ENCODE data around the gene TSPAN33. TPM values are rescaled to one million over a fixed set of nuclear protein-coding genes. Genes with fewer than 3 reads are reported as not detected.
"Not testable (repeated sequence)": the region's sequence is repeated elsewhere in the genome, so short reads cannot be mapped to it uniquely, and the experiment has no call there.

Gene TSPAN33
- 0.37 TPM for polyA plus RNA-seq (2013, experiment 1 of 2; ENCODE audit: insufficient read length)
- 0.45 TPM for polyA plus RNA-seq (2013, experiment 2 of 2; ENCODE audit: insufficient read length)

DNA sequence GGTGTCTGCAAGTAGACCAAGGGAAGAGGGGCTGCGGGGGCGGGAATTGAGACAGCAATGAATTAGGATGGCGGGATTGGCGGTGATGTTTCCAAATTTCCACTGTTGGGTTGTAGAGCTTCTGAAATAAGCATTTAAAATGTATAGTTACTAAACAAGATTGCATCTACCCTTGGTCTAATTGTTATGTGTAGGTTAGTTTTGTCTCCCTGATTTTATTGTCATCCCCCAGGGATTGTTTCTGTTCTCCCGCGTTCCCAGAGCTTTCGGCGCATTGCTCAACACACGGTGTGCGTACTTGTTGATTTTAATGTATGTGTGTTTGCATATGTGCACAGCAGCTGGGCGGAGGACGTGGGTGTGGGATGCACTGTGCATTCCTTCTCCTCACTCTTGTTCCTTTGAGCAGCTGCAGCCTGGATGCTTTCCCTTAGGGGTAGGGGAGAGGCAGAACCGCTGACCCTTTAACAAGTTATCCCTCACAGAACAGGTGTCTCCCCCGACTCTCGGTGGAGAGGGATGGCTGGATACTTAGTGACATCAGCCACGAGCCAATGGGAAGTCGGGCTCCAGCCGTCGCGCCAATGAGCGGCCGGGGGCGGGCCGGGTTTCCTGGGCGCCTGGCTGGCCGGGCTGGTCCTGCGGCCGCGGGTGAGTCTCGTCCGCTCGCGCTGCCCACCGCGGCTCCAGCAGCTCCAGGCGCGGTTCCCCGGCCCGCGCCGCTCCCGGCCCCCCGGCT is at the start of gene TSPAN33:
Gene TSPAN33, plus strand, starts transcription at position 613 of the 739 bp plus-strand sequence. CDS start 274 bp downstream, outside the sequence.
- peak; percentile 51 for DNase-seq

DNA sequence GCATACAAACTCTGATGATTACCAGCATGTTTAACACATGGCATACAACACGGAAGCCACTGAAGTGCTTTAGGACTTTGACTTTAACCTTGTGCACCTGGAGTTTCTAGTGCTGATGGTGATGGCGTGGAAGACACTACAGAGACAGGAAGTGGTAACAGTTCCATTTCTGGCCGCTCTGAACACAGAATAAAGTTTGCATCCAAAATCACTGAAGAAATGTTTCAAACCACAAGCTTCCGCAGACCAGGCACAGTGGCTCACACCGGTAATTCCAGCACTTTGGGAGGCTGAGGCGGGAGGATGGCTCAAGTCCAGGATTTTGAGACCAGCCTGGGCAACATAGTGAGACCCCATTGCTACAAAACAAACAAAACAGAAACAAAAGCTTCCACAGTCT is 49.2 kb upstream of the TSPAN33 start:
- no peak for DNase-seq

- DNase-seq, result no peak
These were observed 46.0 kb upstream of the TSPAN33 start for GRCh38 chr7:129098409-129099084.

DNA sequence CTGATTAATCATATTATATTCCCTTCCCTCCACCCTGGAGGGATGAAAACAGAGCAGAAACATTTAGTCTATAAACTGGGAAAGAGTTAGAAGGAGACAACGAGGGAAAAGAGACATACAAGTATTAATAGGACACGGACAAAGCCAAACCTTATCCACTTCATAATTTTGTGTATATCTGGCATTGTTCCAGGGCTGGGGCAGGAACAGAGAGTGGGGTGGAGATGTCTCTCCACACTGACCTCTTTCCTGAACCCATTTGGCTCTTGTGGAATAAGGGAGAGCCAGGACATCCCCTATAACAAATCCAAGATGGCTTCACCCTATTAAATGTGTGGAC is 43.7 kb upstream of the TSPAN33 start:
- no peak for DNase-seq

DNA sequence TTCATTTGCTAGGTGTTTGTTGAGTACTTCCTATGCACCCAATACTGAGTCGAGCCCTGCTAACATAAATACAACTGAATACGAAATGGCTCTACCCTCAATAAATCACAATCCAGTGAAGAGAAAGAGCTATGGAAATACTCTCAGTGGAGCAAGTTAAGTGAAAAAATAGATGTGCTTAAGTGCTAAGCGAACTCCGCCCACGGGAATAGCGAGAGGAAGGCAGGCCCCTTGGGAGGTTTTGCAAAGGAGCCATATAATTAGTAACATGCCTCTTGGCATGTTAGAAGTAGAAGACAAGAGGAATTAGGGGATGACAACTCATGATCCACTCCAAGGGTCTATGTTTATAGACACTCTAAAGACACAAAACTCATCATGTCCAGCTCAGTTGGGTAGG is 42.8 kb upstream of the TSPAN33 start:
- peak; percentile 12 for DNase-seq

GRCh38 chr7:129103561-129104324 is 40.8 kb upstream of the TSPAN33 start:
- DNase-seq, result no peak

- DNase-seq, result no peak
These were observed 35.9 kb upstream of the TSPAN33 start for GRCh38 chr7:129108581-129108980.

DNA sequence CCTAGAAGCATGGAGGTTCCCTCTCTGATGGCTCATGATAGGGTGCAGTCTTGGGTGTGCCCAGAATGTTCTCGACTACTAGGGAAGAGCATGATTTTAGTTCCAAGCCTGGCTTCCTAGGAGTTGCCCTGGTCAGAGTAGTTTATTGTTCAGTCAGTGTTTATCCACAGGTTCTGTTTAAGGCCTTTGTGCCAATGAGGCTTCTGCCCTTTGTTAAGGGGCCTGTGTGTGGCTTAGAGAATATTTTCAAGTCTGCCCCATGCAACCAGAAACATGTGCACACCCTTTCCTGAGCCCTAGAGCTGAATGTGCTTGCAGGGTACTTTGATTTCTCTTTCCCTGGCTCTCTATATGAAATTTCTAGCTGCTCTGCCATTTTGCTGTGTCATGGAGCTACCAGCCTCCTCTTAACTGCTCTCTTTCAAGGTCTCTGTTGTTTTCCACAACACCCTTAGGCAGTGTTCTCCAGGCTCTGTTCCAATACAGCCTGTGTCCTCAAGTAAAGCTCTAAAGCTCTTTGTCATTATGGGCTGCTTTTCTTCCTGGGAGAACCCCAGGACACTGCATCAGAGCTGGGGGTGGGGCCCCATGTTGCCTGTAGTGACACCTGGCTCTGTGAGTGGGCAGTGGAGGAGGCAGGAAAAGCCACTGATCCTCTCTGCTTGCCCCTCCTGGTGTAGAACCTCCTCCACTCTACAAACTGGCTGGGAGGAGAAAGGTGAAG is 34.1 kb upstream of the TSPAN33 start:
- DNase-seq, result no peak

GRCh38 chr7:129110982-129111376 is 33.5 kb upstream of the TSPAN33 start:
- no peak for DNase-seq

DNA sequence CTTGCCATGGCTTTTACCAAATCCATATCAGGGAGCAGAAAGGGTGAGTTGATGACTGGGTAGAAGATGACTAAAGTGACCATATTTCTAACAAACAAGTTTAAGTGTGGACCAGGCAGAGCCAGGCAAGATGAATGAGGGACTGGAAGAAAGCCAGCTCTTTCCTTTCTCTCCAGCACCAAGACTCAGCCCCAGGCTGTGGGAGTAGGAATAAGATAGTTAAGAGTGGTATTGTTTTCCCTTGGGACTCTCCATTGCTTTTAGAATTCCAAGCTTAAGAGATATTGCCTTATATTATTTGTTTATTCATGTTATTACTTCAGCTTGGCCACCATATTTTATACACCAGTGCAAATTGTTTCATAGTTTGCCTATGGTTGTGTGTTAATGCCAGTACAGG is 28.8 kb upstream of the TSPAN33 start:
- no peak for DNase-seq

DNA sequence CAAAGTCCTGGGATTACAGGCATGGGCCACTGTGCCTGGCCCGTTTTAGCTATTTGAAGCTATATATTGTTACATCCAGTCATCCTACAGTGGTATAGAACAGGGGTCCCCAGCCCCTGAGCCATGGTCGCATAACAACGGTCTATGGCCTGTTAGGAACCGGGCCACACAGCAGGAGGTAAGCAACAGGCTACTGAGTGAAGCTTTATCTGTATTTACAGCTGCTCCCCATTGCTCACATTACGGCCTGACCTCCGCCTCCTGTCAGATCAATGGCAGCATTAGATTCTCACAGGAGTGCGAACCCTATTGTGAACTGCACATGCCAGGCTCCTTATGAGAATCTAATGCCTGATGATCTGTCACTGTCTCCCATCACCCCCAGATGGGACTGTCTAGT is 26.3 kb upstream of the TSPAN33 start:
- DNase-seq, result no peak

GRCh38 chr7:129118976-129119375 is 25.5 kb upstream of the TSPAN33 start:
- DNase-seq, result no peak

GRCh38 chr7:129121501-129122077 is 22.9 kb upstream of the TSPAN33 start:
- DNase-seq, result not testable (repeated sequence)

DNA sequence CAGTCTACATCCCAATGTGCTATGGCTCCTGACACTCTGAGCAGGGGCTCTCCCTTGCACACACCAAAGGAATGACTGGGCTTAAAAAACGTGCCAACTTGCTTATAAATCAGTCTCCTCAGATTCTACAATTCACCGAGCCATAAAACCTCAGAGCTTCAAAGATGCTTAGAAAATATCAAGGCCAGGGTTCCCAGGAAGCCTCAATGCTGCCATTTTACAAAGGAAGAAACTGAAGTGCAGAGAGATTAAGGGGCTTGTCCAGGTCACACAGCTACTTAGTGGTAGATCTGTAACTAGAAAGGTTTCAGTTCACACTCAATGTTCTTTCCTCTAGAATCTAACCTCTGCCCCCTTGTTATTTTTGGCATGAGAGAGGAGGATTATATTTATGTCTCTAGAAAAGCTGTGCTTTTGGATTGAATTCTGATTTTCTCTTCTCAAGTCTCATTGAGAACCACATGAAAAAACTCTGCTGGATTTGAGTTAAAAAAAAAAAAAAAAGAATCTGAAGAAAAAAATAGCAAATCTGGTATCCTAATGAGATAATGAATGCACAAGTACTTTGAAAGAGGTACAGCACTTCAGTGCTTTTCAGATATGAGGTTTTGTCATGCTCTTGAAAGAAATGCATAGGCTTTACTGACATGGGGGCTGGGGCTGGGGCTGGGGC is 22.3 kb upstream of the TSPAN33 start:
- no peak for DNase-seq

DNA sequence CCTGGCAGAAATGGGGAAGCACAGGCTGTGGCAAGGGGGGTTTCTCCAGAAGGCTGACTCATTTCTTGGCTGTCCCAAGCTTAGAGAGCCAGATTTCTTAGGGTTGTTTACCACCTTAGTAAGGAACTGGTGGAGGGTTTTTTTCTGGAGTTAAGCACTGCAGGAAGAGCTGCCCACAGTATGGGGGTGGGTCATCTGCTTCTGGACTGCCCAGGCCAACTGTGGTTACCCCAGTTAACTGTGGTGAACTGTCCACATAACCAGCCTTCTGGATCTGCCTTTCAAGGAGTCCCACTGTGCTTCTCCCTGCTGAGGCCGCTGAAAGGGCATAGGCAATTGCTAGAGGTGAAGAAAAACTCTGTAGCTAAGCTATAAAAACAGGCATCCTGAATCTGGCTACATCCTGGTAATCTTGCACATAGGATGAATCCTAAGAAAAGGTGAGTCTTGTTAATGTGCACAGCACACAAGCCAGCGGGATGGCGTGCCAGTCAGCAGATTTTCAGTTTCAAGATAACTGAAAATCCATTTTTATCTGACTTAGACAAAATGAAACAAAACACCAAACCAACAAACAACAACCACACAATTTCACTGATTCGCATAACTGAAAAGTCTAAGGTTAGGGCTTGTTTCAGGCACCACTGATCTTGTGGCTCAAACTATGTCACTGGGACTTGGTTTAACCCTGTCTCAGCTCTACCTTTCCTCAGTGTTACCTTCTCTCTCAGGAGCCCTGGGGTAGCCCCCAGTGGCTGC is 21.6 kb upstream of the TSPAN33 start:
- no peak for DNase-seq

DNA sequence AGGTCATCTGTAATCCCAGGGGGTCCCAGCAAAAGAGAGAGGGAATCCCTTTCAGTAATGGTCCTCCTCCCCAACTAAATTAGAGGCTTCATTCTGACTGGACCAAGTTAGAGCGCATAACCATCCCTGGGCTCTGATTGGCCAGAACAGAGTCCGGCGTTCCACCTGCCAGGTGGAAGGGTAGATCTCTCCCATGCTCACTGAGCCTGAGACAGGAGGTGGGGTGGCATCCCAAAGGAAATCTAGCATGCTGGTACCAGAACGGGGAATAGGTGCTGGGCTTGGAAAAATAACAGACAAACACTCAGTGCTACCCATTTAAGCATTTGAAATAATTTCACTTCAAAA is 21.0 kb upstream of the TSPAN33 start:
- no peak for DNase-seq

GRCh38 chr7:129126314-129126713 is 18.2 kb upstream of the TSPAN33 start:
- DNase-seq, result no peak

DNA sequence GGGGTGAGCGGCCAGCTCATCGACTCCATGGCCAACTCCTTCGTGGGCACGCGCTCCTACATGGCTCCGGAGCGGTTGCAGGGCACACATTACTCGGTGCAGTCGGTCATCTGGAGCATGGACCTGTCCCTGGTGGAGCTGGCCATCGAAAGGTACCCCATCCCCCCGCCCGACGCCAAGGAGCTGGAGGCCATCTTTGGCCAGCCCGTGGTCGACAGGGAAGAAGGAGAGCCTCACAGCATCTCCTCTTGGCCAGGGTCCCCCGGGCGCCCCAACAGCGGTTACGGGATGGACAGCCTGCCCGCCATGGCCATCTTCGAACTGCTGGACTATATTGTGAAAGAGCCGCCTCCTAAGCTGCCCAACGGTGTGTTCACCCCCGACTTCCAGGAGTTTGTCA is 17.4 kb upstream of the TSPAN33 start:
- DNase-seq, result no peak

- no peak for DNase-seq
These were observed 16.9 kb upstream of the TSPAN33 start for GRCh38 chr7:129127601-129128000.

DNA sequence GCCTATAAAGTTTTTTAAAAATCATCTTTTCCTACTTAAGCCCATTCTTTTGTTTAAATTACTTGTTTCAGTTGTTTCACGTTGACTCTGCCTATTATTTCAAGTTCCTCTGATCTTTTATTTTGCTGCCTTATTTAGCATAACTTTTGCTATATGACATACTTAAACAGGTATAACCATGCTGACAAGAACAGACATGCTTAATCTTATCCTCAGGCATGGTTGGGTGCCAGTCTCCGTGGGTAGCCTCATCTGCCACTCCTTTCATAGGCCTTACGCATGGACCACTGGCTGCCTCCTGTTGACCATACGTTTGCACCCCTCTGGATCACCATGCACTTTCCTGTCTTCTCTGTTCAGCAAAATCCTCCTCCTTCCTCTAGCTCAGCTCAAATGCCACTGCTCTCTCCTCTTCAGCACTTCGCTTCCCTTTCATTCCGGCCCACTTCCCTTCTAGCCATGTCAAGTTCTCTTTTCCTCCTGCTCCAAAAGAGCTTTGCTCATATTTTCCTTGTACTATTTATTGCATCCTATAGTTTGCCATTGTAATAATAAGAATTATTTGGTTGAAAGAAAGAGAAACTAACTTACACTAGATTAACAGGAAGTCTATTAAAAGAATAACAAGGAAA is 10.0 kb upstream of the TSPAN33 start:
- no peak for DNase-seq
